GM13977 (cell line): ENCODE measurements around the gene HNF1B.

Experiments
- DNase-seq: peaks from one replicate; pipeline ENCODE4 v3.0.0; 2012; ENCODE audit warnings: low spot score
- CTCF ChIP-seq: IDR thresholded peaks from 2 replicates; pipeline ENCODE4 v1.5.1; 2012; ENCODE audit warnings: mild to moderate bottlenecking, control low read depth; ENCODE audit not compliant: insufficient read depth; ENCODE audit errors: extremely low read depth, missing control alignments
- in situ Hi-C: fragments of 300-500 bp; cut with MboI; formaldehyde crosslinking; loops from one replicate; pipeline ENCODE4 v1.12.0; 2022; ENCODE audit warnings: low sequenced_read_pairs, low pct_unique_long_range_greater_than_20kb, mixed read lengths, inconsistent platforms; ENCODE audit not compliant: unreplicated experiment

The HNF1B gene

GRCh38 chr17:37745801-37746426, 1.1 kb upstream of the HNF1B start:
- no peak for TF ChIP-seq CTCF
- no peak for DNase-seq
- in situ Hi-C loops, result no loop called here

GRCh38 chr17:37744633-37744927, 279 bp downstream of the HNF1B start:
- in situ Hi-C loops, result no loop called here
- no peak for TF ChIP-seq CTCF
- DNase-seq, result peak; percentile 44

- TF ChIP-seq CTCF, result peak; percentile 10
- in situ Hi-C loops, result no loop called here
- DNase-seq, result peak; percentile 39
Measured at GRCh38 chr17:37743875-37744632, 805 bp downstream of the HNF1B start.

GRCh38 chr17:37743612-37743874, 1.3 kb downstream of the HNF1B start:
- in situ Hi-C loops, result no loop called here

GRCh38 chr17:37742762-37743611, 1.9 kb downstream of the HNF1B start:
- no peak for TF ChIP-seq CTCF
- in situ Hi-C loops, result no loop called here
- peak; percentile 63 for DNase-seq

More at GRCh38 chr17:37743612-37743874, 1.3 kb downstream of the HNF1B start:
- TF ChIP-seq CTCF, result no peak
- DNase-seq, result no peak

GRCh38 chr17:37742116-37742761, 2.6 kb downstream of the HNF1B start:
- peak; percentile 45 for DNase-seq
- in situ Hi-C loops, result no loop called here
- no peak for TF ChIP-seq CTCF
